ENCODE measurements around the gene LSAMP. TPM values are rescaled to one million over a fixed set of nuclear protein-coding genes. Genes with fewer than 3 reads are reported as not detected.

The LSAMP gene
- total and polyA plus RNA-seq, 2 of the 13 experiments (the other 11 are each of a cell fraction or from before 2014, with no cell fraction given) = not detected

DNA sequence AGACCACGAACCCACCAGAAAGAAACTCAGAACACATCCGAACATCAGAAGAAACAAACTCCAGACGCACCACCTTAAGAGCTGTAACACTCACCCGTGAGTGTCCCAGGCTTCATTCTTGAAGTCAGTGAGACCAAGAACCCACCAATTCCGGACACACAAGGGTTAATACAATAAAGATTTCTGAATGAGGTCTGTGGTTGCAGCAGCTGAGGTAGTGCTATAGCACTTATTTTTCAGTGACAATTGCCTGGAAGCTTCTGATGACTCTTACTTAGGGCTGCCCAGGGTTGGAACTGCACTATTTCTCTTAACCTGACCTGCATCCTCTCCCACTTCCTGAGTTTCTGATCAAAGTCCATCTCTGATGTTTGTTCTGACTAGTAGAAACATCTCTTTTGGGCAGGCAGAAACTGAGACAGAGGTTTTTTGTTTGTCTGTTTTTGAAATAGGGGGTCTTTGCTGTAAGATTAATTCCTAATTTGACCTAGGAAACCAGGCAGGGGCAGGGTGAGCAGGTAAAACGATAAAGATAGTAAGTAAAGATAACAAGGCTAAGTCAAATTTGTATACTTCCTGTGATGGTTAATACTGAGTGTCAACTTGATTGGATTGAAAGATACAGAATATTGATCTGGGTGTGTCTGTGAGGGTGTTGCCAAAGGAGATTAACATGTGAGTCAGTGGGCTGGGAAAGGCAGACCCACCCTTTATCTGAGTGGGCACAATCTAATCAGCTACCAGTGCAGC is 652.9 kb downstream of the LSAMP start (continued):
- TF ChIP-seq PCBP1 (IDR thresholded peaks at IDR 0.05; ENCODE audit: borderline replicate concordance, low read depth, low read length) (no peak), HOXA5 (CRISPR knock-in tag; IDR thresholded peaks at IDR 0.05) (no peak), SALL2 (CRISPR knock-in tag; IDR thresholded peaks at IDR 0.05) (no peak), SMAD3 (CRISPR knock-in tag; IDR thresholded peaks at IDR 0.05) (no peak), CENPT (CRISPR knock-in tag; IDR thresholded peaks at IDR 0.05; ENCODE audit: low read depth) (no peak), HNRNPL (IDR thresholded peaks at IDR 0.05; ENCODE audit: low read depth, low read length) (no peak), HNF4G (IDR thresholded peaks at IDR 0.05; ENCODE audit: borderline replicate concordance, low read depth, low read length) (peak; percentile 71), HNF4G (CRISPR knock-in tag; IDR thresholded peaks at IDR 0.05; ENCODE audit: borderline replicate concordance, low read depth) (peak; percentile 88; the same call in 1 of the 2 replicates), ZNF761 (CRISPR knock-in tag; conservative IDR thresholded peaks at IDR 0.05) (peak; percentile 92; the same call in 1 of the 2 replicates), KDM3A (CRISPR knock-in tag; IDR thresholded peaks at IDR 0.05; ENCODE audit: low read depth) (no peak), SRSF1 (optimal IDR thresholded peaks at IDR 0.05; ENCODE audit: low read depth, low read length) (no peak), PTBP1 (IDR thresholded peaks at IDR 0.05; ENCODE audit: low read depth, low read length, poor library complexity, severe bottlenecking) (no peak), ZFP37 (CRISPR knock-in tag; IDR thresholded peaks at IDR 0.05; ENCODE audit: borderline replicate concordance) (no peak), TEAD3 (CRISPR knock-in tag; optimal IDR thresholded peaks at IDR 0.05; ENCODE audit: borderline replicate concordance) (no peak), ATF1 (CRISPR knock-in tag; IDR thresholded peaks at IDR 0.05) (no peak), ZNF75D (CRISPR knock-in tag; IDR thresholded peaks at IDR 0.05; ENCODE audit: borderline replicate concordance) (no peak)
- TF ChIP-seq, protein P1, sequence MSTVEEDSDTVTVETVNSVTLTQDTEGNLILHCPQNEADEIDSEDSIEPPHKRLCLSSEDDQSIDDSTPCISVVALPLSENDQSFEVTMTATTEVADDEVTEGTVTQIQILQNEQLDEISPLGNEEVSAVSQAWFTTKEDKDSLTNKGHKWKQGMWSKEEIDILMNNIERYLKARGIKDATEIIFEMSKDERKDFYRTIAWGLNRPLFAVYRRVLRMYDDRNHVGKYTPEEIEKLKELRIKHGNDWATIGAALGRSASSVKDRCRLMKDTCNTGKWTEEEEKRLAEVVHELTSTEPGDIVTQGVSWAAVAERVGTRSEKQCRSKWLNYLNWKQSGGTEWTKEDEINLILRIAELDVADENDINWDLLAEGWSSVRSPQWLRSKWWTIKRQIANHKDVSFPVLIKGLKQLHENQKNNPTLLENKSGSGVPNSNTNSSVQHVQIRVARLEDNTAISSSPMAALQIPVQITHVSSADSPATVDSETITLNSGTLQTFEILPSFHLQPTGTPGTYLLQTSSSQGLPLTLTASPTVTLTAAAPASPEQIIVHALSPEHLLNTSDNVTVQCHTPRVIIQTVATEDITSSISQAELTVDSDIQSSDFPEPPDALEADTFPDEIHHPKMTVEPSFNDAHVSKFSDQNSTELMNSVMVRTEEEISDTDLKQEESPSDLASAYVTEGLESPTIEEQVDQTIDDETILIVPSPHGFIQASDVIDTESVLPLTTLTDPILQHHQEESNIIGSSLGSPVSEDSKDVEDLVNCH (CRISPR knock-in tag; IDR thresholded peaks at IDR 0.05) = no peak
- TF ChIP-seq, protein P2, sequence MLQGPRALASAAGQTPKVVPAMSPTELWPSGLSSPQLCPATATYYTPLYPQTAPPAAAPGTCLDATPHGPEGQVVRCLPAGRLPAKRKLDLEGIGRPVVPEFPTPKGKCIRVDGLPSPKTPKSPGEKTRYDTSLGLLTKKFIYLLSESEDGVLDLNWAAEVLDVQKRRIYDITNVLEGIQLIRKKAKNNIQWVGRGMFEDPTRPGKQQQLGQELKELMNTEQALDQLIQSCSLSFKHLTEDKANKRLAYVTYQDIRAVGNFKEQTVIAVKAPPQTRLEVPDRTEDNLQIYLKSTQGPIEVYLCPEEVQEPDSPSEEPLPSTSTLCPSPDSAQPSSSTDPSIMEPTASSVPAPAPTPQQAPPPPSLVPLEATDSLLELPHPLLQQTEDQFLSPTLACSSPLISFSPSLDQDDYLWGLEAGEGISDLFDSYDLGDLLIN (CRISPR knock-in tag; IDR thresholded peaks at IDR 0.05; ENCODE audit: borderline replicate concordance) = no peak
- TF ChIP-seq, protein P3, sequence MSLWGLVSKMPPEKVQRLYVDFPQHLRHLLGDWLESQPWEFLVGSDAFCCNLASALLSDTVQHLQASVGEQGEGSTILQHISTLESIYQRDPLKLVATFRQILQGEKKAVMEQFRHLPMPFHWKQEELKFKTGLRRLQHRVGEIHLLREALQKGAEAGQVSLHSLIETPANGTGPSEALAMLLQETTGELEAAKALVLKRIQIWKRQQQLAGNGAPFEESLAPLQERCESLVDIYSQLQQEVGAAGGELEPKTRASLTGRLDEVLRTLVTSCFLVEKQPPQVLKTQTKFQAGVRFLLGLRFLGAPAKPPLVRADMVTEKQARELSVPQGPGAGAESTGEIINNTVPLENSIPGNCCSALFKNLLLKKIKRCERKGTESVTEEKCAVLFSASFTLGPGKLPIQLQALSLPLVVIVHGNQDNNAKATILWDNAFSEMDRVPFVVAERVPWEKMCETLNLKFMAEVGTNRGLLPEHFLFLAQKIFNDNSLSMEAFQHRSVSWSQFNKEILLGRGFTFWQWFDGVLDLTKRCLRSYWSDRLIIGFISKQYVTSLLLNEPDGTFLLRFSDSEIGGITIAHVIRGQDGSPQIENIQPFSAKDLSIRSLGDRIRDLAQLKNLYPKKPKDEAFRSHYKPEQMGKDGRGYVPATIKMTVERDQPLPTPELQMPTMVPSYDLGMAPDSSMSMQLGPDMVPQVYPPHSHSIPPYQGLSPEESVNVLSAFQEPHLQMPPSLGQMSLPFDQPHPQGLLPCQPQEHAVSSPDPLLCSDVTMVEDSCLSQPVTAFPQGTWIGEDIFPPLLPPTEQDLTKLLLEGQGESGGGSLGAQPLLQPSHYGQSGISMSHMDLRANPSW (CRISPR knock-in tag; IDR thresholded peaks at IDR 0.05; ENCODE audit: borderline replicate concordance) = peak; percentile 85; the same call in 1 of the 2 replicates
- TF ChIP-seq, protein P4, sequence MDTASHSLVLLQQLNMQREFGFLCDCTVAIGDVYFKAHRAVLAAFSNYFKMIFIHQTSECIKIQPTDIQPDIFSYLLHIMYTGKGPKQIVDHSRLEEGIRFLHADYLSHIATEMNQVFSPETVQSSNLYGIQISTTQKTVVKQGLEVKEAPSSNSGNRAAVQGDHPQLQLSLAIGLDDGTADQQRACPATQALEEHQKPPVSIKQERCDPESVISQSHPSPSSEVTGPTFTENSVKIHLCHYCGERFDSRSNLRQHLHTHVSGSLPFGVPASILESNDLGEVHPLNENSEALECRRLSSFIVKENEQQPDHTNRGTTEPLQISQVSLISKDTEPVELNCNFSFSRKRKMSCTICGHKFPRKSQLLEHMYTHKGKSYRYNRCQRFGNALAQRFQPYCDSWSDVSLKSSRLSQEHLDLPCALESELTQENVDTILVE (CRISPR knock-in tag; IDR thresholded peaks at IDR 0.05) = no peak

Data from HepG2 (cell line).